A549 (cell line): Measurements from ENCODE around the gene CCN5.

ENCODE experiments used
- CHD2 ChIP-seq: fragments of 150-350 bp; IDR thresholded peaks from 2 replicates; pipeline ENCODE4 v1.6.1; 2014; ENCODE audit warnings: low read length; ENCODE audit not compliant: partially characterized antibody
- CTCF ChIP-seq: fragments of >200 bp; sonication (Bioruptor Twin); formaldehyde crosslinking; IDR thresholded peaks from 3 replicates; pipeline ENCODE4 v1.5.1; 2016
- MAZ ChIP-seq: fragments of 150-350 bp; IDR thresholded peaks from 2 replicates; pipeline ENCODE4 v1.6.1; 2014; ENCODE audit warnings: antibody characterized with exemption, low read depth, low read length, borderline replicate concordance
- USF2 ChIP-seq: fragments of 450-650 bp; IDR thresholded peaks from 2 replicates; pipeline ENCODE4 v1.6.1; 2014; ENCODE audit warnings: antibody characterized with exemption

- TF ChIP-seq CTCF = no peak
- no peak for TF ChIP-seq CHD2
- no peak for TF ChIP-seq MAZ
- no peak for TF ChIP-seq USF2
Measured at GRCh38 chr20:44721785-44722054, 6.6 kb downstream of the CCN5 start.
